CD14-positive monocyte (primary cell): ENCODE data around the gene TGFB2. TPM values are rescaled to one million over a fixed set of nuclear protein-coding genes. Genes with fewer than 3 reads are reported as not detected.

Experiments used
- DNase-seq, 3 donors: peaks; one replicate each; pipeline ENCODE4 v3.0.0-alpha.2; 2011 to 2022
- H2AFZ ChIP-seq: 2 replicates; pipeline ENCODE4 v1.6.0; 2012; ENCODE audit warnings: mild to moderate bottlenecking, low read depth, low read length, inconsistent platforms; ENCODE audit not compliant: insufficient read depth, poor library complexity, severe bottlenecking
- H3K27ac ChIP-seq, 2 donors: 1 replicate in 1 of 2; 2 replicates in 1 of 2; pipeline ENCODE4 v1.5.1; 2012 to 2013; ENCODE audit warnings: low read length in 2 of 2, control low read depth in 1 of 2, inconsistent platforms in 1 of 2, low read depth in 1 of 2, mild to moderate bottlenecking in 1 of 2
- H3K27me3 ChIP-seq, 2 donors: one replicate each; pipeline versions ENCODE4 v1.6.0 to v1.6.1; 2011 to 2013; ENCODE audit warnings: low read length in 2 of 2; ENCODE audit not compliant: control insufficient read depth in 2 of 2, insufficient read depth in 2 of 2
- H3K36me3 ChIP-seq, 2 donors: replicated peaks in 1 of 2; 1 replicate in 1 of 2; 2 replicates in 1 of 2; pipeline versions ENCODE4 v1.5.1 to v1.6.1; 2012 to 2013; ENCODE audit warnings: low read length in 2 of 2, control low read depth in 1 of 2, inconsistent platforms in 1 of 2, mild to moderate bottlenecking in 1 of 2; ENCODE audit not compliant: insufficient read depth in 2 of 2, control insufficient read depth in 1 of 2
- H3K4me1 ChIP-seq, 2 donors: 1 replicate in 1 of 2; 2 replicates in 1 of 2; pipeline versions ENCODE4 v1.5.1 to v1.6.1; 2012 to 2013; ENCODE audit warnings: low read length in 2 of 2, control low read depth in 1 of 2, inconsistent platforms in 1 of 2, mild to moderate bottlenecking in 1 of 2, moderate library complexity in 1 of 2; ENCODE audit not compliant: insufficient read depth in 2 of 2, control insufficient read depth in 1 of 2
- H3K4me2 ChIP-seq: replicated peaks from 2 replicates; pipeline ENCODE3; 2012; ENCODE audit warnings: low read length, moderate library complexity, mild to moderate bottlenecking; ENCODE audit not compliant: poor library complexity, severe bottlenecking; ENCODE audit errors: extremely low read depth
- H3K4me3 ChIP-seq, 3 experiments: fragments of 200-600 bp in 1 of 3; sonication (generic) in 1 of 3; replicated peaks in 1 of 3; 1 replicate in 2 of 3; 2 replicates in 1 of 3; pipeline ENCODE4 v1.5.1; 2011 to 2013; ENCODE audit warnings: low read length in 3 of 3, mild to moderate bottlenecking in 3 of 3, control low read depth in 2 of 3, low read depth in 2 of 3, inconsistent platforms in 1 of 3, moderate library complexity in 1 of 3
- H3K79me2 ChIP-seq: 2 replicates; pipeline ENCODE4 v1.6.0; 2012; ENCODE audit warnings: mild to moderate bottlenecking, control low read depth, inconsistent platforms, low read length, moderate library complexity; ENCODE audit not compliant: insufficient read depth
- H3K9ac ChIP-seq: 2 replicates; pipeline ENCODE4 v1.6.0; 2017; ENCODE audit warnings: low read length, mild to moderate bottlenecking; ENCODE audit not compliant: insufficient read depth, poor library complexity, severe bottlenecking
- H3K9me3 ChIP-seq, 2 donors: replicated peaks in 1 of 2; 1 replicate in 1 of 2; 2 replicates in 1 of 2; pipeline versions ENCODE4 v1.5.1 to v1.6.1; 2012 to 2013; ENCODE audit warnings: low read length in 2 of 2, control low read depth in 1 of 2; ENCODE audit not compliant: control insufficient read depth in 1 of 2, insufficient read depth in 1 of 2
- H4K20me1 ChIP-seq: 2 replicates; pipeline ENCODE4 v1.6.0; 2012; ENCODE audit warnings: mild to moderate bottlenecking, low read length, control low read depth, moderate library complexity; ENCODE audit not compliant: insufficient read depth
- H3K27ac Mint-ChIP-seq, 7 donors: one replicate each; pipeline ENCODE4 v1.8.0; 2020; ENCODE audit warnings: mild to moderate bottlenecking in 7 of 7, mixed read lengths in 7 of 7, moderate library complexity in 6 of 7, inconsistent platforms in 2 of 7
- H3K27me3 Mint-ChIP-seq, 3 donors: one replicate each; pipeline ENCODE4 v1.8.0; 2021 to 2022; ENCODE audit warnings: low read depth in 3 of 3, mild to moderate bottlenecking in 3 of 3, mixed read lengths in 3 of 3, moderate library complexity in 3 of 3, inconsistent platforms in 1 of 3
- H3K36me3 Mint-ChIP-seq, 2 donors: one replicate each; pipeline ENCODE4 v1.8.0; 2020; ENCODE audit warnings: mixed read lengths in 2 of 2, inconsistent platforms in 1 of 2, mild to moderate bottlenecking in 1 of 2
- H3K4me1 Mint-ChIP-seq: one replicate; pipeline ENCODE4 v1.8.0; 2020; ENCODE audit warnings: mild to moderate bottlenecking, mixed read lengths
- H3K4me3 Mint-ChIP-seq, 2 donors: one replicate each; pipeline ENCODE4 v1.8.0; 2020; ENCODE audit warnings: mild to moderate bottlenecking in 2 of 2, mixed read lengths in 2 of 2, moderate library complexity in 1 of 2
- H3K9me3 Mint-ChIP-seq, 7 donors: one replicate each; pipeline ENCODE4 v1.8.0; 2020 to 2022; ENCODE audit warnings: mixed read lengths in 7 of 7, mild to moderate bottlenecking in 6 of 7, moderate library complexity in 6 of 7, inconsistent platforms in 2 of 7
- WGBS: methylation state at CpG from one replicate; pipeline ENCODE4 v1.1.5; 2013; ENCODE audit warnings: missing lambda C conversion rate; ENCODE audit not compliant: insufficient coverage; 5-methylcytosine and 5-hydroxymethylcytosine counted together
- intact Hi-C, 2 donors: fragments of 100-400 bp; cut with micrococcal nuclease; formaldehyde crosslinking; loops; one replicate each; pipeline versions ENCODE4 v1.15.0 to v1.15.1; 2023
- polyA minus RNA-seq: library from RNA; depleted of rRNA, polyadenylated mRNA; stranded (reverse); fragments of >200 nt; gene quantifications from 2 replicates; pipeline ENCODE4 v1.2.3, GENCODE V29; 2012
- polyA plus RNA-seq, 3 donors: library from polyadenylated mRNA; depleted of rRNA in 1 of 3; unstranded in 2 of 3; stranded (reverse) in 1 of 3; fragments of 300-500 nt in 2 of 3; fragments of >200 nt in 1 of 3; fragmentation: Illumina TruSeq in 2 of 3; gene quantifications; 1 replicate in 2 of 3; 2 replicates in 1 of 3; pipeline ENCODE4 v1.2.3, GENCODE V29; 2012 to 2021
- total RNA-seq, 12 experiments: library from RNA in 1 of 12; stranded (reverse) in 1 of 12; fragments of 120-200 nt in 1 of 12; gene quantifications; one replicate each; pipeline ENCODE4 v1.2.4 and lab custom pipeline; 2013 to 2026; ENCODE audit warnings: mixed read lengths in 6 of 12, inconsistent platforms in 1 of 12
- TF ChIP-seq, protein P1 (sequence below): fragments of 200-600 bp; IDR thresholded peaks from one replicate; pipeline ENCODE4 v1.8.0; 2022; ENCODE audit warnings: antibody characterized with exemption, mild to moderate bottlenecking

Gene TGFB2
- total RNA-seq (2013), result 0.08 TPM
- polyA plus RNA-seq (under 1 TPM in 1 of 3 donors, not detected in 2; 0.01 TPM), polyA minus RNA-seq (under 0.01 TPM in 1 of 2 replicates, not detected in the other), total RNA-seq (lab: John Stamatoyannopoulos, UW) (0.26 to 3.5 (median 1.3) reads per million in 11 experiments)

DNA sequence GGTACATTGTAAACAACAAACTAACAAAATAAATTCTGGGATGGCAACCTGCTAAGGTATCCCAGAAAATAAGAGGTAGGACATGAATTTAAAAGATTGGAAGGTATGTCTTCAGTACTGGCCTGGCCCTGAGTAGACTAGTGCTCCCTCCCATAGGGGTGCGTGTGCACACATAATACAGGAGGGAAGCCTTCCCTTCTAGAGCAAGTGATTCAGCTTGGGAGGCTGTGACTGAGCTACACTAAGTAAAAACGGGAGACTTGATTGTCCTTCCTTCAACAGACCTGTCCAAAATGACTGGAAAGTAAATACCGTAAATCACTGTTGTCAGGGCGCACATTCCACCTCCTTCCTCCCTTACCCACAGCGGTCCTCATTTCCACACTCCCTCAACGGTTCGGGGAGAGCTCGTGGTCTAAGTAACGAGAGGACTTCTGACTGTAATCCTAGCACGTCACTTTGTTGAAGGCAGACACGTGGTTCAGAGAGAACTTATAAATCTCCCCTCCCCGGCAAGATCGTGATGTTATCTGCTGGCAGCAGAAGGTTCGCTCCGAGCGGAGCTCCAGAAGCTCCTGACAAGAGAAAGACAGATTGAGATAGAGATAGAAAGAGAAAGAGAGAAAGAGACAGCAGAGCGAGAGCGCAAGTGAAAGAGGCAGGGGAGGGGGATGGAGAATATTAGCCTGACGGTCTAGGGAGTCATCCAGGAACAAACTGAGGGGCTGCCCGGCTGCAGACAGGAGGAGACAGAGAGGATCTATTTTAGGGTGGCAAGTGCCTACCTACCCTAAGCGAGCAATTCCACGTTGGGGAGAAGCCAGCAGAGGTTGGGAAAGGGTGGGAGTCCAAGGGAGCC is at the start of gene TGFB2:
TSS of gene TGFB2 (plus strand) at position 523 of the 859 bp plus-strand sequence. CDS start 1,366 bp downstream, outside the sequence.
- H3K79me2 ChIP-seq, result no peaks in the 10 kb centered on the region
- peaks cover 29% of the 10 kb centered on the region in 2 donors for H3K4me1 ChIP-seq
- Mint-ChIP-seq H3K9me3 (peaks cover 0 to 12% (median 7%) of the 10 kb centered on the region in 7 donors), H3K27ac (peak within 1 kb of the TSS in 4 of 7 donors; percentile 9 to 33 (median 30)), H3K4me3 (no peak within 1 kb of the TSS), H3K36me3 (peaks cover 10% of the 10 kb centered on the region in 2 donors), H3K27me3 (peaks cover 10 to 39% (median 11%) of the 10 kb centered on the region in 3 donors), H3K4me1 (peaks cover 25% of the 10 kb centered on the region)
- H3K4me2 ChIP-seq, result peak within 1 kb of the TSS; percentile 86
- peak within 1 kb of the TSS; percentile 75 for H2AFZ ChIP-seq
- peak; percentile 34 to 68 (median 45) for DNase-seq
- intact Hi-C loops, result loop anchor here (5.0 to 10.0 kb wide), 4 partner anchors 122 to 1240 kb away; partner anchors contain the start of gene LYPLAL1 (in 1 of the 2)
- peaks cover 65 to 67% of the 10 kb centered on the region in 2 donors for H3K27me3 ChIP-seq
- peak within 1 kb of the TSS; percentile 32 to 78 (median 39) for H3K4me3 ChIP-seq
- H3K27ac ChIP-seq, result no peak within 1 kb of the TSS
- H3K9me3 ChIP-seq, result no peaks in the 10 kb centered on the region
- TF ChIP-seq, protein P1, sequence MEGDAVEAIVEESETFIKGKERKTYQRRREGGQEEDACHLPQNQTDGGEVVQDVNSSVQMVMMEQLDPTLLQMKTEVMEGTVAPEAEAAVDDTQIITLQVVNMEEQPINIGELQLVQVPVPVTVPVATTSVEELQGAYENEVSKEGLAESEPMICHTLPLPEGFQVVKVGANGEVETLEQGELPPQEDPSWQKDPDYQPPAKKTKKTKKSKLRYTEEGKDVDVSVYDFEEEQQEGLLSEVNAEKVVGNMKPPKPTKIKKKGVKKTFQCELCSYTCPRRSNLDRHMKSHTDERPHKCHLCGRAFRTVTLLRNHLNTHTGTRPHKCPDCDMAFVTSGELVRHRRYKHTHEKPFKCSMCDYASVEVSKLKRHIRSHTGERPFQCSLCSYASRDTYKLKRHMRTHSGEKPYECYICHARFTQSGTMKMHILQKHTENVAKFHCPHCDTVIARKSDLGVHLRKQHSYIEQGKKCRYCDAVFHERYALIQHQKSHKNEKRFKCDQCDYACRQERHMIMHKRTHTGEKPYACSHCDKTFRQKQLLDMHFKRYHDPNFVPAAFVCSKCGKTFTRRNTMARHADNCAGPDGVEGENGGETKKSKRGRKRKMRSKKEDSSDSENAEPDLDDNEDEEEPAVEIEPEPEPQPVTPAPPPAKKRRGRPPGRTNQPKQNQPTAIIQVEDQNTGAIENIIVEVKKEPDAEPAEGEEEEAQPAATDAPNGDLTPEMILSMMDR, result no peak
- no peaks in the 10 kb centered on the region for H3K36me3 ChIP-seq
- 0% methylated on average over 8 of the region's 22 CpGs for WGBS
- peak within 1 kb of the TSS; percentile 48 for H3K9ac ChIP-seq
- no peaks in the 10 kb centered on the region for H4K20me1 ChIP-seq

DNA sequence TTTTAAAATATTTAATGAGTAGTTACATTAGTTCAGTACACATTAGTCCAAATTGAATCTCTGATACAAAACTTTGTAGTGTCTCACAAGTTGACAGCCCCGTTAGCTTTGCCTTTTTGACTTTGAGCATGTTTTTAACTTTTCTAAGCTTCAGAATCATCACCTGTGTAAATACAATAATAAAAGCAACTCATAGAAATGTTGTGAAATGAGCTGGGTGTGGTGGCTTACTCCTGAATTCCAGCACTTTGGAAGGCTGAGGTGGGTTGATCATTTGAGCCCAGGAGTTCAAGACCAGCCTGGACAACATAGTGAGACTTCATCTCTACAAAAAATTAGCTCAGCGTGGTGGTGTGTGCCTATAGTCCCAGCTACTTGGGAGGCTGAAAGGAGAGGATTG is 49.0 kb upstream of the TGFB2 start:
- H3K27ac ChIP-seq, result no peak overlapping the region
- H3K27ac Mint-ChIP-seq, result no peak overlapping the region
- no peaks in the 10 kb centered on the region for H3K4me1 Mint-ChIP-seq
- no peaks in the 10 kb centered on the region for H3K27me3 Mint-ChIP-seq
- H3K9me3 ChIP-seq, result no peaks in the 10 kb centered on the region
- H3K9ac ChIP-seq, result no peak overlapping the region
- H4K20me1 ChIP-seq, result no peaks in the 10 kb centered on the region
- no peaks in the 10 kb centered on the region for H3K9me3 Mint-ChIP-seq
- H3K79me2 ChIP-seq, result no peaks in the 10 kb centered on the region
- DNase-seq, result no peak
- H2AFZ ChIP-seq, result no peak overlapping the region
- no peak overlapping the region for H3K4me2 ChIP-seq
- peaks cover 5 to 11% of the 10 kb centered on the region in 2 donors for H3K36me3 ChIP-seq
- no peak overlapping the region for H3K4me3 ChIP-seq
- WGBS, result no CpG with 5 or more reads among the region's 2 CpGs
- intact Hi-C loops, result no loop called here
- H3K27me3 ChIP-seq, result no peaks in the 10 kb centered on the region
- H3K4me3 Mint-ChIP-seq, result no peak overlapping the region
- TF ChIP-seq, protein P1, result no peak
- no peaks in the 10 kb centered on the region for H3K4me1 ChIP-seq
- peaks cover 11 to 14% of the 10 kb centered on the region in 2 donors for H3K36me3 Mint-ChIP-seq
